GM19452 (cell line): ENCODE data around the gene IZUMO4.

Experiments used
- ATAC-seq: cut with Tn5 transposase; IDR thresholded peaks from one replicate; pipeline ENCODE4 v1.9.1; 2021; ENCODE audit not compliant: unreplicated experiment

IZUMO4 gene

GRCh38 chr19:2096480-2097202 lies at the start of gene IZUMO4:
TSS of gene IZUMO4 (plus strand) at chr19:2096915. CDS start at chr19:2096946, 31 bp downstream.
- peak; percentile 60 for ATAC-seq

- no peak for ATAC-seq
These were observed 49.7 kb upstream of the IZUMO4 start for GRCh38 chr19:2047076-2047448.

- no peak for ATAC-seq
These were observed 49.1 kb upstream of the IZUMO4 start for GRCh38 chr19:2047449-2048103.

- ATAC-seq, result no peak
These were observed 48.4 kb upstream of the IZUMO4 start for GRCh38 chr19:2048104-2048958.

GRCh38 chr19:2048959-2049740 lies 47.6 kb upstream of the IZUMO4 start:
- ATAC-seq, result no peak

GRCh38 chr19:2049741-2050348 lies 46.9 kb upstream of the IZUMO4 start:
- ATAC-seq, result no peak

GRCh38 chr19:2050349-2050990 lies 46.2 kb upstream of the IZUMO4 start:
- peak; percentile 5 for ATAC-seq

- peak; percentile 52 for ATAC-seq
These were observed 45.5 kb upstream of the IZUMO4 start, which contains the start of gene MKNK2 for GRCh38 chr19:2050991-2051772. TSS of gene MKNK2 (minus strand) at chr19:2051244. CDS start at chr19:2050851, 393 bp downstream.

- ATAC-seq, result no peak
These were observed 44.7 kb upstream of the IZUMO4 start for GRCh38 chr19:2051773-2052704.

GRCh38 chr19:2053601-2054389 lies 42.9 kb upstream of the IZUMO4 start:
- no peak for ATAC-seq

GRCh38 chr19:2054763-2055162 lies 42.0 kb upstream of the IZUMO4 start:
- ATAC-seq, result no peak

- no peak for ATAC-seq
These were observed 40.5 kb upstream of the IZUMO4 start for GRCh38 chr19:2055931-2056836.

- no peak for ATAC-seq
These were observed 39.9 kb upstream of the IZUMO4 start for GRCh38 chr19:2056837-2057192.

- ATAC-seq, result no peak
These were observed 38.9 kb upstream of the IZUMO4 start for GRCh38 chr19:2057484-2058469.
